IMR-90 (cell line): ENCODE results near the gene MEIS2. TPM values are rescaled to one million over a fixed set of nuclear protein-coding genes. Genes with fewer than 3 reads are reported as not detected.

Experiments used
- ATAC-seq: fragments of 200-7000 bp; cut with Tn5 transposase; 2 replicates; pipeline ENCODE4 v1.9.1; 2020; ENCODE audit warnings: low read depth, mild to moderate bottlenecking, moderate library complexity
- BruUV-seq: library from RNA; stranded (reverse); fragments of 400-500 nt; replicated peaks from 2 replicates; lab custom pipeline; 2021; lab: Mats Ljungman, UMichigan
- CTCF ChIA-PET: fragments of 300-600 bp; formaldehyde crosslinking; extraction: SDS; loops from one replicate; lab custom pipeline; 2021; ENCODE audit warnings: antibody characterized with exemption; lab: Yijun Ruan, JAX
- POLR2A ChIA-PET: fragments of 300-600 bp; sonication (Branson Sonifier 250); formaldehyde crosslinking; loops from one replicate; lab custom pipeline; 2022; ENCODE audit warnings: antibody characterized with exemption; ENCODE audit not compliant: unreplicated experiment; lab: Charles Lee
- DNase-seq: peaks from one replicate; pipeline ENCODE4 v3.0.0; 2013
- H2AFZ ChIP-seq: replicated peaks from 2 replicates; pipeline ENCODE3; 2013; ENCODE audit warnings: low read length, mild to moderate bottlenecking; ENCODE audit not compliant: poor library complexity
- H2AK5ac ChIP-seq: 2 replicates; pipeline ENCODE4 v1.6.1; 2013; ENCODE audit warnings: low read depth, low read length, inconsistent platforms
- H2AK9ac ChIP-seq: replicated peaks from 2 replicates; pipeline ENCODE3; 2013; ENCODE audit warnings: mild to moderate bottlenecking, low read depth, low read length, moderate library complexity; ENCODE audit not compliant: poor library complexity
- H2BK120ac ChIP-seq: 2 replicates; pipeline ENCODE4 v1.6.1; 2013; ENCODE audit warnings: low read depth, low read length, inconsistent platforms
- H2BK15ac ChIP-seq: 3 replicates; pipeline ENCODE4 v1.6.1; 2013; ENCODE audit warnings: low read depth, low read length, inconsistent platforms
- H2BK20ac ChIP-seq: 2 replicates; pipeline ENCODE4 v1.6.1; 2013; ENCODE audit warnings: low read depth, mild to moderate bottlenecking, inconsistent platforms, low read length, moderate library complexity
- H2BK5ac ChIP-seq: 2 replicates; pipeline ENCODE4 v1.6.1; 2013; ENCODE audit warnings: mild to moderate bottlenecking, low read depth, low read length, inconsistent platforms; ENCODE audit not compliant: poor library complexity, severe bottlenecking
- H3K14ac ChIP-seq: replicated peaks from 2 replicates; pipeline ENCODE4 v1.6.1; 2013; ENCODE audit warnings: low read depth, low read length, inconsistent platforms
- H3K18ac ChIP-seq: 2 replicates; pipeline ENCODE4 v1.6.1; 2013; ENCODE audit warnings: low read depth, low read length, control low read depth
- H3K23ac ChIP-seq: 2 replicates; pipeline ENCODE4 v1.6.1; 2013; ENCODE audit warnings: low read depth, low read length, inconsistent platforms
- H3K27ac ChIP-seq: 2 replicates; pipeline ENCODE4 v1.5.1; 2013; ENCODE audit warnings: mild to moderate bottlenecking, control low read depth, low read length; ENCODE audit not compliant: insufficient read depth
- H3K27me3 ChIP-seq: 2 replicates; pipeline ENCODE4 v1.6.1; 2013; ENCODE audit warnings: low read length; ENCODE audit not compliant: control insufficient read depth, insufficient read depth
- H3K36me3 ChIP-seq: 2 replicates; pipeline ENCODE4 v1.6.1; 2013; ENCODE audit warnings: low read length, mixed read lengths; ENCODE audit not compliant: control insufficient read depth, insufficient read depth
- H3K4ac ChIP-seq: 2 replicates; pipeline ENCODE4 v1.6.1; 2013; ENCODE audit warnings: low read depth, low read length, inconsistent platforms
- H3K4me1 ChIP-seq: 2 replicates; pipeline ENCODE4 v1.6.1; 2013; ENCODE audit warnings: low read length, mixed read lengths; ENCODE audit not compliant: control insufficient read depth, insufficient read depth
- H3K4me2 ChIP-seq: 2 replicates; pipeline ENCODE4 v1.6.1; 2013; ENCODE audit warnings: low read depth, mild to moderate bottlenecking, control low read depth, low read length, moderate library complexity
- H3K4me3 ChIP-seq: 2 replicates; pipeline ENCODE4 v1.5.1; 2013; ENCODE audit warnings: low read depth, mild to moderate bottlenecking, control low read depth, low read length, moderate library complexity; ENCODE audit not compliant: insufficient read depth
- H3K56ac ChIP-seq: 2 replicates; pipeline ENCODE4 v1.6.1; 2013; ENCODE audit warnings: low read length, inconsistent platforms; ENCODE audit not compliant: insufficient read depth; ENCODE audit errors: extremely low read depth
- H3K79me1 ChIP-seq, 2 experiments: 2 replicates each; pipeline ENCODE4 v1.6.1; 2013; ENCODE audit warnings: low read length in 2 of 2, inconsistent platforms in 1 of 2, low read depth in 1 of 2
- H3K9ac ChIP-seq: 2 replicates; pipeline ENCODE4 v1.6.1; 2013; ENCODE audit warnings: low read depth, low read length, control low read depth
- H3K9me1 ChIP-seq: 2 replicates; pipeline ENCODE4 v1.6.1; 2013; ENCODE audit warnings: low read length, inconsistent platforms; ENCODE audit not compliant: insufficient read depth
- H3K9me3 ChIP-seq: 2 replicates; pipeline ENCODE4 v1.6.1; 2013; ENCODE audit warnings: low read length; ENCODE audit not compliant: control insufficient read depth, insufficient read depth
- H4K20me1 ChIP-seq: 2 replicates; pipeline ENCODE4 v1.6.1; 2013; ENCODE audit warnings: low read length, inconsistent platforms; ENCODE audit not compliant: insufficient read depth
- H4K5ac ChIP-seq: 2 replicates; pipeline ENCODE4 v1.6.1; 2013; ENCODE audit warnings: mild to moderate bottlenecking, low read depth, low read length, control low read depth
- H4K8ac ChIP-seq, 2 experiments: 2 replicates each; pipeline ENCODE4 v1.6.1; 2013; ENCODE audit warnings: low read depth in 2 of 2, low read length in 2 of 2, control low read depth in 1 of 2, inconsistent platforms in 1 of 2
- H4K91ac ChIP-seq: 2 replicates; pipeline ENCODE4 v1.6.1; 2013; ENCODE audit warnings: low read depth, low read length, inconsistent platforms; ENCODE audit not compliant: insufficient read depth
- BHLHE40 ChIP-seq: fragments of 150-350 bp; IDR thresholded peaks from 2 replicates; pipeline ENCODE4 v1.6.1; 2016; ENCODE audit warnings: mild to moderate bottlenecking, low read depth, low read length
- CHD1 ChIP-seq: IDR thresholded peaks from 2 replicates; pipeline ENCODE4 v1.6.1; 2012; ENCODE audit warnings: low read depth, low read length, improper control_type of control experiment
- CTCF ChIP-seq: conservative IDR thresholded peaks from 2 replicates; pipeline ENCODE4 v1.5.1; 2012; ENCODE audit warnings: mild to moderate bottlenecking, low read depth, low read length, improper control_type of control experiment
- MAZ ChIP-seq: IDR thresholded peaks from 2 replicates; pipeline ENCODE4 v1.6.1; 2012; ENCODE audit warnings: low read depth, mild to moderate bottlenecking, low read length, improper control_type of control experiment, moderate library complexity, borderline replicate concordance
- MXI1 ChIP-seq: IDR thresholded peaks from 2 replicates; pipeline ENCODE4 v1.6.1; 2012; ENCODE audit warnings: low read depth, mild to moderate bottlenecking, low read length, moderate library complexity, borderline replicate concordance
- SMC3 ChIP-seq: fragments of 150-350 bp; IDR thresholded peaks from 2 replicates; pipeline ENCODE4 v1.6.1; 2016; ENCODE audit warnings: low read depth, mild to moderate bottlenecking, antibody characterized with exemption, low read length, moderate library complexity
- USF2 ChIP-seq: fragments of 150-350 bp; IDR thresholded peaks from 2 replicates; pipeline ENCODE4 v1.6.1; 2017; ENCODE audit warnings: mild to moderate bottlenecking, antibody characterized with exemption, low read length, low read depth
- WGBS, 2 experiments: methylation state at CpG; one replicate each; pipeline versions ENCODE4 v1.1.5 to v1.1.7; 2013; ENCODE audit warnings: missing lambda C conversion rate in 2 of 2; ENCODE audit not compliant: insufficient read length in 1 of 2; ENCODE audit errors: extremely low coverage in 2 of 2; 5-methylcytosine and 5-hydroxymethylcytosine counted together
- dilution Hi-C: fragments of 300-500 bp; cut with HindIII; formaldehyde crosslinking; loops from one replicate; pipeline ENCODE4 v1.14.3; 2018; ENCODE audit warnings: low sequenced_read_pairs; ENCODE audit not compliant: unreplicated experiment
- in situ Hi-C: fragments of 300-500 bp; cut with MboI; formaldehyde crosslinking; loops from 3 replicates; pipeline ENCODE4 v1.14.3; 2019; ENCODE audit warnings: low sequenced_read_pairs, inconsistent platforms, mixed read lengths
- intact Hi-C: fragments of 100-400 bp; cut with micrococcal nuclease; formaldehyde crosslinking; loops from 2 replicates; pipeline ENCODE4 v1.10.0; 2022
- polyA plus RNA-seq, 3 experiments: library from polyadenylated mRNA; depleted of rRNA; stranded (reverse); fragments of >200 nt; gene quantifications; 2 replicates each; pipeline ENCODE4 v1.2.3, GENCODE V29; 2012; ENCODE audit warnings: low replicate concordance in 1 of 3
- total RNA-seq: library from RNA; depleted of rRNA; stranded (reverse); fragments of >200 nt; gene quantifications from 2 replicates; pipeline ENCODE4 v1.2.3, GENCODE V29; 2012

The MEIS2 gene
- total and polyA plus RNA-seq, 2 of the 4 experiments (the other 2 are of a cell fraction) = 70.1 to 71.3 TPM

- H2BK15ac ChIP-seq = peak overlapping the region; percentile 34; the same call in 1 of the 3 replicates
- ATAC-seq (no peak; the same call in 1 of the 2 replicates), DNase-seq (peak; percentile 35)
- in situ Hi-C loops = no loop called here
- BruUV-seq = no TSS peak
- peak overlapping the region; percentile 95 for H3K23ac ChIP-seq
- H3K36me3 ChIP-seq = peaks cover 15% of the 10 kb centered on the region; the same call in 1 of the 2 replicates
- dilution Hi-C loops = no loop called here
- H4K5ac ChIP-seq = peak overlapping the region; percentile 75
- peak overlapping the region; percentile 85 for H2BK120ac ChIP-seq
- H3K27ac ChIP-seq = peak overlapping the region; percentile 99
- ChIA-PET POLR2A (interaction anchor here (0.5 kb wide), 1 partner anchor 290 kb away, joined by 5 read pairs; no protein-coding TSS in a partner anchor), CTCF (no interaction called here)
- H2AK5ac ChIP-seq = peak overlapping the region; percentile 24; the same call in 1 of the 2 replicates
- peak overlapping the region; percentile 93 for H3K4ac ChIP-seq
- H4K8ac ChIP-seq = peak overlapping the region; percentile 53 to 60; a peak in 3 of 4 replicates
- 0 out of 2 replicates have a peak overlapping the region, but pooled peaks have one; percentile 1 for H2BK20ac ChIP-seq
- TF ChIP-seq CHD1 (0 out of 2 replicates have a peak, but pooled peaks have one; percentile 9), USF2 (no peak), CTCF (no peak), BHLHE40 (no peak), MXI1 (peak; percentile 61; the same call in 1 of the 2 replicates), MAZ (0 out of 2 replicates have a peak, but pooled peaks have one; percentile 7), SMC3 (no peak)
- peaks cover 19 to 40% of the 10 kb centered on the region in 2 experiments for H3K79me1 ChIP-seq
- peaks cover 9% of the 10 kb centered on the region for H3K4me1 ChIP-seq
- peak overlapping the region; percentile 99 for H3K9ac ChIP-seq
- H4K91ac ChIP-seq = peak overlapping the region; percentile 55
- peak overlapping the region; percentile 83 for H3K56ac ChIP-seq
- peak overlapping the region; percentile 90 for H3K18ac ChIP-seq
- intact Hi-C loops = loop anchor here (10.0 kb wide), 1 partner anchor 1554 kb away; the partner anchor contains the start of gene DPH6
- WGBS, 2 experiments = 1% methylated on average over 14 of the region's 75 CpGs; no CpG with 5 or more reads in 1 of the 2 experiments
- H2BK5ac ChIP-seq = peak overlapping the region; percentile 97
- H3K27me3 ChIP-seq = no peaks in the 10 kb centered on the region
- H3K14ac ChIP-seq = peak overlapping the region; percentile 85
- H3K9me1 ChIP-seq = no peaks in the 10 kb centered on the region
- H2AK9ac ChIP-seq = peak overlapping the region; percentile 38
- peak overlapping the region; percentile 94 for H3K4me3 ChIP-seq
- H3K9me3 ChIP-seq = no peaks in the 10 kb centered on the region
- peak overlapping the region; percentile 92 for H3K4me2 ChIP-seq
- peaks cover 7% of the 10 kb centered on the region; the same call in 1 of the 2 replicates for H4K20me1 ChIP-seq
- H2AFZ ChIP-seq = peak overlapping the region; percentile 91
These were observed 1.7 kb downstream of the MEIS2 start for GRCh38 chr15:37098468-37099318.
